Kidney epithelial cell (primary cell): ENCODE measurements around the gene SALL1. TPM values are rescaled to one million over a fixed set of nuclear protein-coding genes. Genes with fewer than 3 reads are reported as not detected.

Experiments used
- DNase-seq: peaks from one replicate; pipeline ENCODE4 v3.0.0-alpha.2; 2010; ENCODE audit warnings: low read depth
- H3K27me3 ChIP-seq: 2 replicates; pipeline ENCODE4 v1.6.0; 2011; ENCODE audit warnings: low read length; ENCODE audit not compliant: control insufficient read depth, insufficient read depth
- H3K36me3 ChIP-seq: 2 replicates; pipeline ENCODE4 v1.5.1; 2011; ENCODE audit warnings: low read length; ENCODE audit not compliant: control insufficient read depth, insufficient read depth
- H3K4me3 ChIP-seq: 2 replicates; pipeline ENCODE4 v1.5.1; 2011; ENCODE audit warnings: low read depth, mild to moderate bottlenecking, control low read depth, low read length
- CTCF ChIP-seq: IDR thresholded peaks from 2 replicates; pipeline ENCODE4 v1.5.1; 2011; ENCODE audit warnings: mild to moderate bottlenecking, moderate library complexity, low read length, control low read depth, inconsistent platforms; ENCODE audit not compliant: insufficient read depth, poor library complexity, severe bottlenecking
- total RNA-seq: library from RNA; depleted of rRNA; stranded (reverse); fragments of >200 nt; gene quantifications from 2 replicates; pipeline ENCODE4 v1.2.3, GENCODE V29; 2015

SALL1 gene
- total RNA-seq, 1 donor from 2014 or later, result 12.3 TPM

GRCh38 chr16:51161440-51162195 is 10.5 kb upstream of the SALL1 start:
- TF ChIP-seq CTCF, result no peak
- Histone ChIP-seq H3K27me3 (no peaks in the 10 kb centered on the region), H3K36me3 (no peaks in the 10 kb centered on the region), H3K4me3 (no peak overlapping the region)
- DNase-seq, result no peak

- H3K27me3 ChIP-seq, result no peaks in the 10 kb centered on the region
- DNase-seq, result no peak
- no peaks in the 10 kb centered on the region for H3K36me3 ChIP-seq
- no peak for TF ChIP-seq CTCF
- no peak overlapping the region for H3K4me3 ChIP-seq
These were observed 8.8 kb upstream of the SALL1 start for GRCh38 chr16:51159865-51160264.

- Histone ChIP-seq H3K4me3 (no peak overlapping the region), H3K36me3 (no peaks in the 10 kb centered on the region), H3K27me3 (no peaks in the 10 kb centered on the region)
- DNase-seq, result no peak
- no peak for TF ChIP-seq CTCF
These were observed 8.2 kb upstream of the SALL1 start for GRCh38 chr16:51159296-51159695.

GRCh38 chr16:51157698-51158097 is 6.6 kb upstream of the SALL1 start:
- no peak overlapping the region for H3K4me3 ChIP-seq
- H3K36me3 ChIP-seq, result no peaks in the 10 kb centered on the region
- H3K27me3 ChIP-seq, result no peaks in the 10 kb centered on the region
- no peak for DNase-seq
- TF ChIP-seq CTCF, result no peak

- Histone ChIP-seq H3K36me3 (no peaks in the 10 kb centered on the region), H3K27me3 (no peaks in the 10 kb centered on the region), H3K4me3 (peak overlapping the region; percentile 69)
- no peak for DNase-seq
- no peak for TF ChIP-seq CTCF
These were observed 5.7 kb upstream of the SALL1 start for GRCh38 chr16:51156807-51157200.
